ENCODE data around the gene GRIA1.

The GRIA1 gene

GRCh38 chr5:153659039-153659736 is 168.7 kb downstream of the GRIA1 start:
- DNase-seq (ENCODE audit: low spot score): no peak

GRCh38 chr5:153660919-153661318 is 170.4 kb downstream of the GRIA1 start:
- no peak for DNase-seq (ENCODE audit: low spot score)

GRCh38 chr5:153661897-153662296 is 171.4 kb downstream of the GRIA1 start:
- DNase-seq (ENCODE audit: low spot score): no peak

DNA sequence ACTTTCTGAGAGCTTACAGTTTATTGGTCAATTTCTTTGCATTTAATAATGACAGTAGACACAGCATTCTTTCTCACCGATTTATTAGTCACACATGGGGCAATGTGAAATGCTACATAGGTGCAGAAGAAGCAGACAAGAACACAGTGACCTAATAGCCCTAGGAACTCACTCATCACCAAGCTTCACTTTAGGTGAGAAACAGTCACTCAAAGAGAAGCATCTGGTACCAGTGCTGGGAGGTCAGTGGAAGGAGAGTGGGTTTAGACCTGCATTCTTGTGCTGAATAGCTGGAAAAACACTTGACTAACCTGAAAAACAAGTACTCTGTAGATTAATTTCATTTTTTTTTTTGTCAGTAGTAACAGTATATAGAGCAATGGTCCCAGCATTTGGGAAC is 179.6 kb downstream of the GRIA1 start:
- DNase-seq (ENCODE audit: low spot score): no peak

DNA sequence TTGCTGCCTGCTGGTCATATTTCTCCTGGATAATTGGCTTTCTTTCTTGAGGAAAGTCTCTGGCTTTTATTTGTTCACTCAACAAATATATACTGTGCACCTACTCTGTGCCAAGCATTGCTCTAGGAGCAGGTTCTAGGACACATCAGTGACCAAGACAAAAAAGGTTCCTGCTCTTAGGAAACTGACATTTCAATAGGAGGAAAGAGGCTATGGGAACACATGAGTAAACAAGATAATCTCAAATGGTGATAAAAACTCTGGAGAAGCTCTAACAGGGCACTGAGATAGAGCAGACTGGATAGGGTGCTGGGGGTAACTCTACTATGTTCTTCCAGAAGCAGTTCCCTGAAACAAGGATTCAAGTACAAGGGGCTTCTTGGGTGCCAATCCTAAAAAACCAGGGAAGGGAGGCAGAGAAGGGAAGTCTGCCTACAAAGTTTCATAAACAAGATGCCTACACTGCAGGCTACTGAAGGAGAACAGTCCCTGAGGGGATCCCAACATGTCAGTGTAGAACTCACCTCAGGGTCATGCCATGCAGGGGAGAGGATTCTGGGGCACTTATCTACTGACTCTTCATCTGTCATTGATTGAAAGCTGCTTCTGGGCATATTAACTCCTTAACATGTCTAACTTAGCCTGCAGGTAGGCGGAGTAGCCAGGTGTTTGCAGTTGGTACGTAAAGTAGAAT is 181.3 kb downstream of the GRIA1 start:
- DNase-seq (ENCODE audit: low spot score): no peak

- no peak for DNase-seq (ENCODE audit: low spot score)
These were observed 182.0 kb downstream of the GRIA1 start for GRCh38 chr5:153672347-153673090.

DNA sequence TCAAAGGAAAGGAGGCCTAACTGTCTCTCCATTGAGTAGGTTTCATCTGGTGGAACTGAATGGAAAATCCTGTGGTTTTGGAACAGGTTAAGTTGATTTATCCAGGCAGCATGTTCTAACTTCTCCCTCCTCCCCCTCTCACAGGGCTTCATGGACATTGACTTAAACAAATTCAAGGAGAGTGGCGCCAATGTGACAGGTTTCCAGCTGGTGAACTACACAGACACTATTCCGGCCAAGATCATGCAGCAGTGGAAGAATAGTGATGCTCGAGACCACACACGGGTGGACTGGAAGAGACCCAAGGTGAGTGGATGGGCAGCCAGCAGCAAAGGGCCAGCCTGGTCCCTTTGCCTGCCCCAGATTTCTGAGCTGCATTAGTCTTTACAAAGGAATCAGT is 183.9 kb downstream of the GRIA1 start:
- no peak for DNase-seq (ENCODE audit: low spot score)

GRCh38 chr5:153676406-153676805 is 185.9 kb downstream of the GRIA1 start:
- no peak for DNase-seq (ENCODE audit: low spot score)

DNA sequence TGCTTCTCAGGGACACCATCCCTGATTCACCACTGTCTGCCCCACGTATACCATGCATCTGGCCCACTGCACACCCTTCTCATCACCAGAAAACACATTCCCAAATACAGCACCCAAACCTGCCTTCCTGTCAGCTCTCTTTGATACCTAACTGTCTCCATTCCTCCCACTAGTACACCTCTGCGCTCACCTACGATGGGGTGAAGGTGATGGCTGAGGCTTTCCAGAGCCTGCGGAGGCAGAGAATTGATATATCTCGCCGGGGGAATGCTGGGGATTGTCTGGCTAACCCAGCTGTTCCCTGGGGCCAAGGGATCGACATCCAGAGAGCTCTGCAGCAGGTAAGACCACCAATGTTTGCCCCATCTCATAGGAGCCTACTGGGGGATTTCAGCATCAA is 186.4 kb downstream of the GRIA1 start:
- DNase-seq (ENCODE audit: low spot score): no peak

DNA sequence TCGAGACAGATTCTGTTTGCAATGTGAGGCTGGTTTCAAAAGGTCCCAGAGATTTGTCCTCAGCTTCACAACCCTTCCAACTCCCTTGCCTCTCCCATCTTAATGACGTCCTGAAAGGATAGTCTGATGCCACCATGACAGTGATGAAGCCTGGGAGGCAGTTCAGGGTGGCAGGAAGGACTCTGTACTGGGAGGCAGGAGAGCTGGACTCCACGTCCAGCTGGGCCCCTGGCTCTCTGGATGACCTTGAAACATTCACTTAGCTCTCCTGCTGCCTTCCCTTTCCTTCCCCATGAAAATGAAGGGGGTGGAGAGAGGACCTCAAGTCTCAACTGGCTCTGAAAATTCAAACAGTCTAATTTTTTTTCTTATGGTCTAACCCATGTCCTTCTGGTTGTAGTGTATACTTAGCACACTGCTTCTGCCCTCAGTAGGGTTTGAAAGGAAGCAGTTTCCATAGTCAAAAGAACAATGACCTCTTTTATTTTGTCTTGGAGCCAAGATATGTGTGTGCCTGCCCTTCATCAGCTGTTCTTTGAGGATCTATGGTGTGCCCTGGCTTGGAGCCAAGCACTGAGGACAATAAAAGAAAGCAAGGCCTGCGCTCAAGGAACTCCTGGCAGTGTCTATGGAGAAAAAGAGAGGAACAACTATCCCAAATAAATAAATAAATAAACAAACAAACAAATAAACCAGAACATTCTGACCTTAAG is 188.3 kb downstream of the GRIA1 start:
- DNase-seq (ENCODE audit: low spot score): peak; percentile 13

- DNase-seq (ENCODE audit: low spot score): no peak
These were observed 199.8 kb downstream of the GRIA1 start for GRCh38 chr5:153690236-153690635.

DNA sequence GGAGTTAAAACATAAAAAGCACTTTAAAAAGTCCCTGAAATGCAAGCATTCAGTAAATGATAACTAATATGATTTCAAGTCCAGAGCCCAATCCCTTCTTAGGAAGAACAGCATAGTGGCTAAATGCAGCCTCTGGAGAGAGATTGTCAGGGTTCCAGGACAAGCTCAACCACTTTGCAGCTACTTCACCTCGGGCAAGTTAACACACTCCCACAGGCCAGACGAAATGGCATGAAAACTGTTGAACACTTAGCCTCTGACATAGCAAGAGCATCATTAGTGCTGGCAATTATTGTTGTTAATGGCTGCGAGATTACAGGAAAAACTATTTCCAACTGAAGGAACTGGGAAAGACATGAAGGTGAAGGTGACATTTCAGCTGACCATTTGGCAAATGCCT is 205.8 kb downstream of the GRIA1 start:
- no peak for DNase-seq (ENCODE audit: low spot score)

DNA sequence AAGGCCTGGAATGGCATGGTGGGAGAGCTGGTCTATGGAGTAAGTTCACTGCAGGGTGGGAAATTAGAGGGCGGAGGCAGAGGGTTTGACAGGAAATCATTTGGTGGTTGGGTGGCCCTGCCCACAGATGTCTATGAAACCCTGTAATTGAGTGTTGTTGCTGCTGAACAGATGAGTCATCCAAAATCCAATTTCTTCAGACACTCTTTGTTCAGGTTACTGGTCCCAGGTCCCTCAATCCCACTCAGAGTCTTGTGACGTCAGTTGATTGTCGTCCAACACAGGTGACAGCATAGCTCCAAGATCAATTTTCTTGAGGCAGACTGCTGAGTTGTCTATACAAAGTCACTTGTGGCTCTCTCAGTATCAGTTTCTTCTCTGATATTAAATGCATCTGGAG is 208.6 kb downstream of the GRIA1 start:
- no peak for DNase-seq (ENCODE audit: low spot score)

DNA sequence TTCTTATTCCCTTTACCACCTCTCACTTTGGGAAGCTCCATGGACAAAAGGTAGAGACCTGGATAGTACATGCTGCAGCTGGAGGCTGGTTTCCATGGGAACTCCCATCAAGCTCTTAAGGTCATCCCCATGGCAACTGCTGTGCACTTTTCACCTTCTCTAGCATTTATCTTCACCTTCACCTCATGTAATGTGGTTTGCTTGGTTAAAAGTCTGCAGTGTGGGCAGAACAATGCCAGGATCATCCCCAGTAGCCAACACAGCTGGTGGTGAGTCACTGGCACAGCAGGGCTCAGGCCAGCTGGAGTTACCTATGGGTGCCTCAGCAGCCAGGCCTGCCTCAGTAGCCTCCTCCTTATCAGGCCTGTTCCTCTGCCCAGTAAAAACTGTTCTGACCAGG is 210.5 kb downstream of the GRIA1 start:
- no peak for DNase-seq (ENCODE audit: low spot score)

DNA sequence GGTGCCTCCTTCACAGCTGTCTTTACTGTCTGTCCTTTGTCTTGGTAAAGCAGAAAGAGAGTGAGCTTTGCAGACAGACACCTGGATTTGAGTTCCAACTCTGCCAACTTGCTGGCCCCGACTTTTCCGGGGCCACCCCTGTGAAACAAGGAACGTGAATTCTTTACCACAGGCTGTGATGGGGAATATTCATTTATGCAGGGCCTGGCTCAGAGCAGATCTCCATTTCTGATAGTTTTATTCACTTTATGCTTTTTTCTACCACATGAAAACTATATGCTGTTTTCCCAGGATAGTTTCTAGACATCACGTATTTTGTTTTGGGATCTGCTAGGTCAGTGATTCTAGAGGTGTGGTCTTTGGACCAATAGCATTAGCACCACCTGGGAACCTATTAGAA is 211.8 kb downstream of the GRIA1 start:
- DNase-seq (ENCODE audit: low spot score): no peak

DNA sequence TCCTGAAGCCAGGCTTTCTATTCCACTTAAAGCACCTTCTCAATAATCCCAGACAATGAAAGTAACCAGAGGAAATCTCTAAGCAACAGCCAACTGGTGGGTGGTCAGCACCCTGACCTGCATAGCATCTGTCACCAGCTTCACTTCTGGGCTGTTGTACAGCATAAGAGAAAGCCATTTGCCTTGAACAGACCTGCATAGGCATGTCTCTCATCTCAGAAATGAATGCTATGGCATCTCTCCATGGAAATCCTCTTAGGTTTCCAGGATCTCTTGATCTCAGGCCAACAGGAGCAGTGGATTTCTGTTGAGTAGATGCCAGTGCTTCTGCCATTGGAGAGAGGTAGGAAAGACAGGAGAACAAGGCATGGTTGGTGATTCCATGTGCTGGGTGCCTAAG is 213.6 kb downstream of the GRIA1 start:
- no peak for DNase-seq (ENCODE audit: low spot score)

DNA sequence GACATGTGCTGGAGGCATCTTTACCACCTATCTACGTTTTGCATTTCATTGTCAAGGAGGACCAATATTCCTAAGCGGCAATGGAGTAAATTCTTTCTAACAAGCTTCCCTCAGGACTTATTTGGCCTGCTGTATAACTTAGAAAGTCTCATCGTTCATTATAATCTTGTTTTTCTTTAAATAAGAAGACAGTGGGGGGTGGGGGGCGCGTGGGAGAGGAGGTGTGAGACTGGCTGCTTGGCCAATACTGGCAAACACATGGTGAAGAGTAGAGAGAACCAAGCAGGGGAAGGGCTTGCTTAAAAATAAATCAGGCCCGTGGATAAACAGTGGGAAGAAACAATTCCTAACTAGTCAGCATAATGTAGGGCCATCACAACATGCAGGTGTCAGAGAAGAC is 217.2 kb downstream of the GRIA1 start:
- no peak for DNase-seq (ENCODE audit: low spot score)

GRCh38 chr5:153711755-153712154 is 221.3 kb downstream of the GRIA1 start:
- no peak for DNase-seq (ENCODE audit: low spot score)

- no peak for DNase-seq (ENCODE audit: low spot score)
These were observed 222.5 kb downstream of the GRIA1 start for GRCh38 chr5:153712946-153713345.

DNA sequence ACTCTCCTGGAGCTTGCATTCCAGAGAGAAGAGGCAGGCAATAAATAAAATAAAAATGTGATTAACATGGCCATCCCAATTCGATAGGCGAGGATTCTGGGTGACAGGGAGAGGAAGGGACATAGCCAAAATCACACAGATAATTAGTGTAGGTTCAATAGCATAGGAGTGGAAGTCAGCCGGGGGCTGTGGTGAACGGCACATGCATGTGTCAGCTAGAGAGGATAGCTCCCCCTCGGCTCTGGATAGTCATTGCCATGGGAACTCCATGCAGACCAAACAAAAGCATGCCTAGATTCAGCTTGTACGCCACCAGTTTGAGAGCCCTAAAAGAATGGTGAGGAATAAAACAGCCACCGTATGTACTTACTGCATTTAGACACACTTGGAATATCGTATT is 223.5 kb downstream of the GRIA1 start:
- no peak for DNase-seq (ENCODE audit: low spot score)

DNA sequence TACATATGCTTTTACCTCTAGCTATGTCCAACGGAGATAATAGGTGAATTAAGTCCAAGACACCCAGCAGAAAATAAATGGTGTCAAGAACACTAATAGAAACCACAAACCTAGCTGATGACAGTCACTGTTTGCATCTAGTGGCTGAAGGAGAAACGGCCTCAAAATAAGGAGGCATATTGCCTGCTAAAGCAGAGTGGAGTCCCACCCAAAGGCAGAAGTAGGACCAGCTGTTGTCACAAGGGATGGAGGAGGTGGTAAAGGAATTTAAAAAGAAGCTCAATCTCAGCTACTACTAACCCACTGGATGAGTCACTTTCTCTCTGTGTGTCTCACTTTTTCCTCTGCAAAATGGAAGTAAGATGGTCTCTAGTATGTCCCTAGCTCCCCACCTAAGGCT is 224.3 kb downstream of the GRIA1 start:
- no peak for DNase-seq (ENCODE audit: low spot score)

- no peak for DNase-seq (ENCODE audit: low spot score)
These were observed 226.8 kb downstream of the GRIA1 start for GRCh38 chr5:153717287-153717686.

GRCh38 chr5:153718713-153719112 is 228.2 kb downstream of the GRIA1 start:
- DNase-seq (ENCODE audit: low spot score): no peak
